Osteocyte (in vitro differentiated cells): ENCODE data around the gene LRRFIP1. TPM values are rescaled to one million over a fixed set of nuclear protein-coding genes. Genes with fewer than 3 reads are reported as not detected.
"Not testable (repeated sequence)": the region's sequence is repeated elsewhere in the genome, so short reads cannot be mapped to it uniquely, and the experiment has no call there.

Source experiments
- DNase-seq: peaks from one replicate; pipeline ENCODE4 v3.0.0; 2021; ENCODE audit warnings: mixed read lengths; ENCODE audit not compliant: unreplicated experiment; ENCODE audit errors: extremely low spot score
- H3K27ac Mint-ChIP-seq: one replicate; pipeline ENCODE4 v1.8.0; 2021; ENCODE audit warnings: mild to moderate bottlenecking, mixed read lengths; ENCODE audit not compliant: unreplicated experiment
- H3K27me3 Mint-ChIP-seq: one replicate; pipeline ENCODE4 v1.8.0; 2021; ENCODE audit warnings: mixed read lengths; ENCODE audit not compliant: unreplicated experiment
- H3K36me3 Mint-ChIP-seq: one replicate; pipeline ENCODE4 v1.8.0; 2021; ENCODE audit warnings: mixed read lengths; ENCODE audit not compliant: unreplicated experiment
- H3K4me1 Mint-ChIP-seq: one replicate; pipeline ENCODE4 v1.8.0; 2021; ENCODE audit warnings: mixed read lengths; ENCODE audit not compliant: unreplicated experiment
- H3K4me3 Mint-ChIP-seq: one replicate; pipeline ENCODE4 v1.8.0; 2021; ENCODE audit warnings: mild to moderate bottlenecking, moderate library complexity, mixed read lengths; ENCODE audit not compliant: unreplicated experiment
- H3K9me3 Mint-ChIP-seq: one replicate; pipeline ENCODE4 v1.8.0; 2021; ENCODE audit warnings: mixed read lengths; ENCODE audit not compliant: unreplicated experiment
- total RNA-seq: library from RNA; stranded (reverse); gene quantifications from 2 replicates; pipeline ENCODE4 v1.2.1, GENCODE V29; 2021
- TF ChIP-seq, protein P1 (sequence below): fragments of 200-600 bp; sonication (generic); IDR thresholded peaks from 2 replicates; pipeline ENCODE4 v1.5.0; 2021; ENCODE audit warnings: antibody characterized with exemption, mild to moderate bottlenecking, moderate library complexity

LRRFIP1 gene
- total RNA-seq, 1 donor from 2014 or later: 79.9 TPM

DNA sequence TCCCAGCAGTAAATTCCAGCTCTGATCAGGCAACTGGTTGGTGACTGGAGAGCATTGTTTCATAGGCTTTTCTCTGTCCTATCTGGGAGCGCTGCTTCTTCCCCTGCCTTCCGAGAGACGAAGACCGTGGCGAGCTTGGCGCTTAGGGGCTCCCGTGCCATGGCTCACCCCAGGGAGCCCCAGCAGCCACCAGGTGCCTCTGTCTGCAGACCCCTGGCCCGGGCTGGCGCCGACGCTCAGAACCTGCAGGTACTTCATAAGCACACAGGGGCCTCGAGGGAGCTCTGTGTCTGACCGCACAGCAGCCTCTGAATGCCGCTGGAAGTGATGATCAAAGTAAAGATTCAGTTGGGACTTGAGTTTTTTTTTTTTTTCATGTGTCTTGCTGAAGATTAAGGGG, 152.1 kb downstream of the LRRFIP1 start:
- TF ChIP-seq, protein P1, sequence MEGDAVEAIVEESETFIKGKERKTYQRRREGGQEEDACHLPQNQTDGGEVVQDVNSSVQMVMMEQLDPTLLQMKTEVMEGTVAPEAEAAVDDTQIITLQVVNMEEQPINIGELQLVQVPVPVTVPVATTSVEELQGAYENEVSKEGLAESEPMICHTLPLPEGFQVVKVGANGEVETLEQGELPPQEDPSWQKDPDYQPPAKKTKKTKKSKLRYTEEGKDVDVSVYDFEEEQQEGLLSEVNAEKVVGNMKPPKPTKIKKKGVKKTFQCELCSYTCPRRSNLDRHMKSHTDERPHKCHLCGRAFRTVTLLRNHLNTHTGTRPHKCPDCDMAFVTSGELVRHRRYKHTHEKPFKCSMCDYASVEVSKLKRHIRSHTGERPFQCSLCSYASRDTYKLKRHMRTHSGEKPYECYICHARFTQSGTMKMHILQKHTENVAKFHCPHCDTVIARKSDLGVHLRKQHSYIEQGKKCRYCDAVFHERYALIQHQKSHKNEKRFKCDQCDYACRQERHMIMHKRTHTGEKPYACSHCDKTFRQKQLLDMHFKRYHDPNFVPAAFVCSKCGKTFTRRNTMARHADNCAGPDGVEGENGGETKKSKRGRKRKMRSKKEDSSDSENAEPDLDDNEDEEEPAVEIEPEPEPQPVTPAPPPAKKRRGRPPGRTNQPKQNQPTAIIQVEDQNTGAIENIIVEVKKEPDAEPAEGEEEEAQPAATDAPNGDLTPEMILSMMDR: no peak
- no peak for DNase-seq
- H3K4me1 Mint-ChIP-seq: peaks cover 2% of the 10 kb centered on the region
- H3K9me3 Mint-ChIP-seq: no peaks in the 10 kb centered on the region
- no peak overlapping the region for H3K27ac Mint-ChIP-seq
- no peak overlapping the region for H3K4me3 Mint-ChIP-seq
- peaks cover 53% of the 10 kb centered on the region for H3K36me3 Mint-ChIP-seq
- H3K27me3 Mint-ChIP-seq: no peaks in the 10 kb centered on the region

DNA sequence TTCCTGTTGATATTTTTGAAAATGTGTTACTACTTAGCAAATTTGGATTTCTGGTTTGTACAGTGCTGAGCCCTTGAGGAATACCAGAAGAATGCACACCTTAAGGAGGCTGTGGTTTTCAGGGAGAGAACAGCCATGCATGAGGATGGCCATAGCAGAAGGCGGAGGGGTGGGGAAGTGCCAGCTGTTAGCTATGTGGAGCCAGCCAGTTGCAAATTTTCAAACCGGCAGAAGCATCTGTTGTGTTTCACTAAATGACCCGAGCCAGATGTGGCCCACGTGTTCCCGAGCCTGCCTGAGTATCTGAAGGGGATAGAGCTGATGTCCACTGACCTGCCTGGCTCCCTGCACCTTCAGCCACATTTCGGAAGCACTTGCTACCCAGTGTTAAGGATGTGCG, 154.8 kb downstream of the LRRFIP1 start:
- TF ChIP-seq, protein P1: no peak
- Mint-ChIP-seq H3K36me3 (peaks cover 48% of the 10 kb centered on the region), H3K9me3 (peaks cover 3% of the 10 kb centered on the region)

DNA sequence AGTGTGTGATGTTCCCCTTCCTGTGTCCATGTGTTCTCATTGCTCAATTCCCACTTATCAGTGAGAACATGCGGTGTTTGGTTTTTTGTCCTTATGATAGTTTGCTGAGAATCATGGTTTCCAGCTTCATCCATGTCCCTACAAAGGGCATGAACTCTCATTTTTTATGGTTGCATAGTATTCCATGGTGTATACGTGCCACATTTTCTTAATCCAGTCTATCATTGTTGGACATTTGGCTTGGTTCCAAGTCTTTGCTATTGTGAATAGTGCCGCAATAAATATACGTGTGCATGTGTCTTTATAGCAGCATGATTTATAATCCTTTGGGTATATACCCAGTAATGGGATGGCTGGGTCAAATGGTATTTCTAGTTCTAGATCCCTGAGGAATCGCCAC, 156.3 kb downstream of the LRRFIP1 start:
- DNase-seq, H3K9me3 Mint-ChIP-seq, H3K27ac Mint-ChIP-seq, H3K27me3 Mint-ChIP-seq, H3K4me1 Mint-ChIP-seq, H3K4me3 Mint-ChIP-seq: not testable (repeated sequence)
- peaks cover 46% of the 10 kb centered on the region for H3K36me3 Mint-ChIP-seq

More for the DNA sequence above, 154.8 kb downstream of the LRRFIP1 start:
- H3K4me3 Mint-ChIP-seq: no peak overlapping the region
- DNase-seq: peak; percentile 75
- no peaks in the 10 kb centered on the region for H3K27me3 Mint-ChIP-seq
- no peaks in the 10 kb centered on the region for H3K4me1 Mint-ChIP-seq
- H3K27ac Mint-ChIP-seq: no peak overlapping the region

DNA sequence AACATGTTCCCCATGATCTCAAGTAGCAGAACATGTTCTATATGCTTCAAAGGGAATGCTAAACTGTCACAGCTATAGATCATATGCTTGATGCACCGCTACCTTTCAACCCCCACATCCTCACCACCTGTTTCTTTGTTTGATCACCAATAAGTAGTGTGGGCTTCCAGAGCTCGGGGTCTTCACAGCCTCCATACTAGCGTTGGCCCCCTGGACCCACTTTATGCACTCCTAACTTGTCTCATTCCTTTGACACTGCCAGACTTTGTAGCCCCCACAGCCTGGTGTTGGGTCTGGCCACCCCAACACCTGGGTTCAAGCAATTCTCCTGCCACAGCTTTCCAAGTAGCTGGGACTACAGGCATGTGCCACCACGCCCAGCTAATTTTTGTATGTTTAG, 159.5 kb downstream of the LRRFIP1 start:
- Mint-ChIP-seq H3K27me3 (no peaks in the 10 kb centered on the region), H3K9me3 (peaks cover 3% of the 10 kb centered on the region), H3K4me3 (no peak overlapping the region), H3K4me1 (peaks cover 6% of the 10 kb centered on the region), H3K27ac (no peak overlapping the region), H3K36me3 (peaks cover 27% of the 10 kb centered on the region)
- DNase-seq: no peak
- TF ChIP-seq, protein P1: no peak

DNA sequence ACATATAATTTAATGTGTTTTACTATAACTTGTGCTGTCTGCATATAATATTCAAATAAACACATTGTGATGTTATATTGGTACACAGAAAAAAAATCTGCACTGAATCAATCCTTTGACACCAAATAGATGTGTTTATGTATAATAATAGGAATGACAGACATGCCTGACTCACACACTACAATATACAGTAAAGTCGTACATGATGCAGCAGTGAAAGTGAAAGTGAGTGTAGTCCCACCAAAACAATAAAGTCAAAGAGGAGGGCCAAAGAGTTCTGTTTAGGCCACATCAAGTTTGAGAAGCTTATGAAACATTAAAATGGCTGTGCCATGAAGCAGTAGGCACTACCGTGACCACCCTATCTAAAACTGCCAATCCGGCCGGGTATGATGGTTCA, 163.0 kb downstream of the LRRFIP1 start:
- no peak for DNase-seq

More for the DNA sequence above, 163.0 kb downstream of the LRRFIP1 start:
- H3K27ac Mint-ChIP-seq: no peak overlapping the region
- TF ChIP-seq, protein P1: no peak
- H3K4me3 Mint-ChIP-seq: no peak overlapping the region
- peaks cover 3% of the 10 kb centered on the region for H3K9me3 Mint-ChIP-seq
- peaks cover 20% of the 10 kb centered on the region for H3K36me3 Mint-ChIP-seq
- H3K4me1 Mint-ChIP-seq: peaks cover 6% of the 10 kb centered on the region
- no peaks in the 10 kb centered on the region for H3K27me3 Mint-ChIP-seq
